GM12872 (cell line): ENCODE results near the gene MRPL52.

Experiments
- CTCF ChIP-seq: IDR thresholded peaks from 3 replicates; pipeline ENCODE4 v1.5.1; 2011; ENCODE audit warnings: low read depth, mild to moderate bottlenecking, low read length, moderate library complexity; ENCODE audit not compliant: insufficient read depth

The MRPL52 gene

GRCh38 chr14:22838631-22839041 lies 8.9 kb downstream of the MRPL52 start:
- TF ChIP-seq CTCF = no peak

DNA sequence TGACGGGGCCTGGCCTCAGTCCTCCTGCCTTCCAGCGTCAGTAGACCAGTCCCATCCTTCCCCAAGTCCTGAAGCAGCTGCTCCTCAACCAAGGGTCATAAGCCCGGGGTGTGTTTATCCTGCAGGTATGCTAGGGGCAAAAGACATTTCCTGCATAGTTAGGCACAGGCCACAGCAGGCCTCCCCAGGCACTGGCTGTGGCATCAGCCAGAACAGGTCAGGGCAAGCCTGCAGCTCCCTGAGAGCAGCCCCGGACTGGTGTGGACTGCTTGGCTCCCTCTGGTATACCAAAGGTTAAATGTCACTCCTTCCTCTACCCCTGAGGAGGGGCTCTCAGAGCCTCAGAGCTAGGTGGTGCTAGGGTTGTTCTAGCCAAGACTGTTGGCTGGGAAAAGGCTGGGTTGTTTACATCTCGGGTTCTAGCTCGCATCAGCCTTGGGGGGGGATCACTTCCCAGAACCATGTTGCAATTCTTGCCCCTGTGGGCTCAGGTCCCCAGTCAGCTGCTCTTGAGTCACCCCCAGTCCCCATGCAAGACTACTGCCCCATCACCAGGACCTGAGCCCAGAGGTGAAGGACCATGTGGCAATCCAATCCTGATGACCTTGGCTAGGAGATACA lies 9.6 kb downstream of the MRPL52 start:
- no peak for TF ChIP-seq CTCF

DNA sequence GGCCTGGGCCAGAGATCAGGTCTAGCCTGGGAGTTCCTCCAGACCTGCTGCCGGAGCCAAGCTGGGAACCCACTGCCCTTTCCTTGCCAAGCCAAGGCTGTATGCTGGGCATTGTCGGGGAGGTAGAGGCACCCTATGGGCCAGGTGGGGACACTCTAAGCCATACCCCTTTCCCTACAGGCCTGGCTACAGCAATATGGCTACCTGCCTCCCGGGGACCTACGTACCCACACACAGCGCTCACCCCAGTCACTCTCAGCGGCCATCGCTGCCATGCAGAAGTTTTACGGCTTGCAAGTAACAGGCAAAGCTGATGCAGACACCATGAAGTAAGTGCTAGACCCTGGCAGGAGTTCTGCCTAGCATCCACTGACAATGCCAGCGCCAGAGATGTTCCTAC lies 11.6 kb downstream of the MRPL52 start:
- TF ChIP-seq CTCF = no peak

DNA sequence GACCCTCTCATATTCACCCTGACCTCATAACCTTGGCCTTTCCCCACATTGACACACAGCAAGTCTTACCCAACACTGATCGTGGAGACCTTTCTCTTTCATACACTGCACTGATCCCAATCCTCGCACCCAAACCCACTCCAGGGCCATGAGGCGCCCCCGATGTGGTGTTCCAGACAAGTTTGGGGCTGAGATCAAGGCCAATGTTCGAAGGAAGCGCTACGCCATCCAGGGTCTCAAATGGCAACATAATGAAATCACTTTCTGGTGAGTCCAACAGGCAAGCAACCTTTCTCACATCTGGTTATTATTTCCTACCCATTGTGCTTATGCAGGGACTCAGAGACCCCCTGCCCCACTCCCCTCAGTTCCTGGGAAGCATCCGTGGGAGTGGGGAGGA lies 12.1 kb downstream of the MRPL52 start:
- no peak for TF ChIP-seq CTCF

GRCh38 chr14:22842211-22843122 lies 12.8 kb downstream of the MRPL52 start:
- TF ChIP-seq CTCF = no peak

GRCh38 chr14:22843123-22843925 lies 13.6 kb downstream of the MRPL52 start:
- TF ChIP-seq CTCF = no peak
